Esophagus squamous epithelium (tissue), 4 donors: ENCODE measurements around the gene TRIM62.

Experiments
- CTCF ChIP-seq, 6 experiments: fragments of 450-650 bp in 4 of 6; fragments of 200-600 bp in 2 of 6; sonication (generic) in 2 of 6; IDR thresholded peaks; one replicate each; pipeline ENCODE4 v1.5.1; 2016 to 2019; ENCODE audit warnings: antibody characterized with exemption in 6 of 6, mild to moderate bottlenecking in 4 of 6, moderate library complexity in 4 of 6
- POLR2A ChIP-seq, 4 donors: fragments of 450-650 bp; IDR thresholded peaks; one replicate each; pipeline ENCODE4 v1.6.1; 2017; ENCODE audit warnings: antibody characterized with exemption in 4 of 4, mild to moderate bottlenecking in 4 of 4, moderate library complexity in 3 of 4

- TF ChIP-seq CTCF (IDR thresholded peaks at IDR 0.05) = no peak
- no peak for TF ChIP-seq POLR2A (IDR thresholded peaks at IDR 0.05)
These were observed 59.2 kb downstream of the TRIM62 start for GRCh38 chr1:33122483-33123178.
